ENCODE results near the gene MTUS2.

DNA sequence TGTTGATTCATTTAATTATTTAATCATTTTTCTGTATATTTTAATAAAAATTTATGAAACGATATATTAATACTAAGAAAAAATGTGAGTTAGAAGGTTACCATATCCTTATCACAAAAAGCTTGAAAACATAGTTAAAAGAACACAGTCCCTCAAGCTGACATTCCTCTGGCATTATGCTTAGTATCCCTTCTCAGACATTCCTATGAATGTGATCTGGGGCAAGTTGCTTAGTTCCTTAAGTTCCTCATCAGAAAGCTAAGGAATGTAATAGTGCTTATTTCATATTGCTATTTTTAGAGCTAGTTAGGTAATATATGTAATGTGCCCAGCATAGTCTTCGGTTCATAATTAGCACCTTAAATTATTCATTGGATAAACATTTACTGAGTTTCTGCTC lies 122.8 kb downstream of the MTUS2 start:
- TF ChIP-seq POLR2A (IDR thresholded peaks at IDR 0.05; ENCODE audit: low read depth, low read length) (no peak), POLR2AphosphoS5 (IDR thresholded peaks at IDR 0.05; ENCODE audit: insufficient read depth, low read depth, low read length) (no peak), JUN (IDR thresholded peaks at IDR 0.05; ENCODE audit: borderline replicate concordance, insufficient read depth, insufficient read length, low read depth) (no peak), EZH2 (IDR thresholded peaks at IDR 0.05; ENCODE audit: borderline replicate concordance, low read depth, low read length, severe bottlenecking) (no peak), MYC (IDR thresholded peaks at IDR 0.05; ENCODE audit: low read depth, low read length) (no peak)
- TF ChIP-seq, protein P1, sequence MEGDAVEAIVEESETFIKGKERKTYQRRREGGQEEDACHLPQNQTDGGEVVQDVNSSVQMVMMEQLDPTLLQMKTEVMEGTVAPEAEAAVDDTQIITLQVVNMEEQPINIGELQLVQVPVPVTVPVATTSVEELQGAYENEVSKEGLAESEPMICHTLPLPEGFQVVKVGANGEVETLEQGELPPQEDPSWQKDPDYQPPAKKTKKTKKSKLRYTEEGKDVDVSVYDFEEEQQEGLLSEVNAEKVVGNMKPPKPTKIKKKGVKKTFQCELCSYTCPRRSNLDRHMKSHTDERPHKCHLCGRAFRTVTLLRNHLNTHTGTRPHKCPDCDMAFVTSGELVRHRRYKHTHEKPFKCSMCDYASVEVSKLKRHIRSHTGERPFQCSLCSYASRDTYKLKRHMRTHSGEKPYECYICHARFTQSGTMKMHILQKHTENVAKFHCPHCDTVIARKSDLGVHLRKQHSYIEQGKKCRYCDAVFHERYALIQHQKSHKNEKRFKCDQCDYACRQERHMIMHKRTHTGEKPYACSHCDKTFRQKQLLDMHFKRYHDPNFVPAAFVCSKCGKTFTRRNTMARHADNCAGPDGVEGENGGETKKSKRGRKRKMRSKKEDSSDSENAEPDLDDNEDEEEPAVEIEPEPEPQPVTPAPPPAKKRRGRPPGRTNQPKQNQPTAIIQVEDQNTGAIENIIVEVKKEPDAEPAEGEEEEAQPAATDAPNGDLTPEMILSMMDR (IDR thresholded peaks at IDR 0.05; ENCODE audit: extremely low read depth in 1 of 2, insufficient read depth in 1 of 2, low read depth in 1 of 2, low read length in 2 of 2), result no peak
- TF ChIP-seq, protein P2, sequence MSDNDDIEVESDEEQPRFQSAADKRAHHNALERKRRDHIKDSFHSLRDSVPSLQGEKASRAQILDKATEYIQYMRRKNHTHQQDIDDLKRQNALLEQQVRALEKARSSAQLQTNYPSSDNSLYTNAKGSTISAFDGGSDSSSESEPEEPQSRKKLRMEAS (IDR thresholded peaks at IDR 0.05; ENCODE audit: insufficient read depth, insufficient read length), result no peak
